GM19023 (cell line): ENCODE data around the gene PIK3CD.
"Not testable (repeated sequence)": the region's sequence is repeated elsewhere in the genome, so short reads cannot be mapped to it uniquely, and the experiment has no call there.

Experiments
- ATAC-seq: cut with Tn5 transposase; IDR thresholded peaks from one replicate; pipeline ENCODE4 v1.9.1; 2021; ENCODE audit warnings: mild to moderate bottlenecking, moderate library complexity; ENCODE audit not compliant: unreplicated experiment

Gene PIK3CD

GRCh38 chr1:9731051-9731537, 79.6 kb downstream of the PIK3CD start:
- ATAC-seq, result no peak

GRCh38 chr1:9731561-9731960, 80.0 kb downstream of the PIK3CD start:
- ATAC-seq, result no peak

GRCh38 chr1:9732123-9732971, 80.8 kb downstream of the PIK3CD start:
- ATAC-seq, result no peak

- ATAC-seq, result no peak
These were observed 81.7 kb downstream of the PIK3CD start for GRCh38 chr1:9733160-9733789.

GRCh38 chr1:9735800-9736199, 84.3 kb downstream of the PIK3CD start:
- ATAC-seq, result no peak

GRCh38 chr1:9736241-9736640, 84.7 kb downstream of the PIK3CD start:
- no peak for ATAC-seq

- ATAC-seq, result no peak
These were observed 85.5 kb downstream of the PIK3CD start for GRCh38 chr1:9737057-9737456.

- ATAC-seq, result no peak
These were observed 86.1 kb downstream of the PIK3CD start for GRCh38 chr1:9737671-9738070.

- ATAC-seq, result no peak
These were observed 92.7 kb downstream of the PIK3CD start for GRCh38 chr1:9744106-9744799.

GRCh38 chr1:9746211-9746610, 94.7 kb downstream of the PIK3CD start:
- no peak for ATAC-seq

GRCh38 chr1:9746651-9747050, 95.1 kb downstream of the PIK3CD start:
- ATAC-seq, result no peak

GRCh38 chr1:9748391-9748790, 96.9 kb downstream of the PIK3CD start:
- not testable (repeated sequence) for ATAC-seq

GRCh38 chr1:9749361-9749760, 97.8 kb downstream of the PIK3CD start:
- ATAC-seq, result no peak

- no peak for ATAC-seq
These were observed 100.4 kb downstream of the PIK3CD start for GRCh38 chr1:9751971-9752370.

- ATAC-seq, result no peak
These were observed 101.6 kb downstream of the PIK3CD start for GRCh38 chr1:9753121-9753531.

- no peak for ATAC-seq
These were observed 104.0 kb downstream of the PIK3CD start for GRCh38 chr1:9755441-9755995.

GRCh38 chr1:9758559-9759121, 107.1 kb downstream of the PIK3CD start:
- ATAC-seq, result no peak

- ATAC-seq, result no peak
These were observed 108.4 kb downstream of the PIK3CD start for GRCh38 chr1:9759939-9760338.

GRCh38 chr1:9760824-9761223, 109.3 kb downstream of the PIK3CD start:
- ATAC-seq, result no peak

- ATAC-seq, result no peak
These were observed 110.3 kb downstream of the PIK3CD start for GRCh38 chr1:9761855-9762254.

GRCh38 chr1:9762446-9762845, 110.9 kb downstream of the PIK3CD start:
- not testable (repeated sequence) for ATAC-seq
